ENCODE data around the gene PADI4.

PADI4 gene

GRCh38 chr1:17286646-17287045, 21.4 kb upstream of the PADI4 start:
- no peak for DNase-seq (ENCODE audit: low read depth in 2 of 2)

DNA sequence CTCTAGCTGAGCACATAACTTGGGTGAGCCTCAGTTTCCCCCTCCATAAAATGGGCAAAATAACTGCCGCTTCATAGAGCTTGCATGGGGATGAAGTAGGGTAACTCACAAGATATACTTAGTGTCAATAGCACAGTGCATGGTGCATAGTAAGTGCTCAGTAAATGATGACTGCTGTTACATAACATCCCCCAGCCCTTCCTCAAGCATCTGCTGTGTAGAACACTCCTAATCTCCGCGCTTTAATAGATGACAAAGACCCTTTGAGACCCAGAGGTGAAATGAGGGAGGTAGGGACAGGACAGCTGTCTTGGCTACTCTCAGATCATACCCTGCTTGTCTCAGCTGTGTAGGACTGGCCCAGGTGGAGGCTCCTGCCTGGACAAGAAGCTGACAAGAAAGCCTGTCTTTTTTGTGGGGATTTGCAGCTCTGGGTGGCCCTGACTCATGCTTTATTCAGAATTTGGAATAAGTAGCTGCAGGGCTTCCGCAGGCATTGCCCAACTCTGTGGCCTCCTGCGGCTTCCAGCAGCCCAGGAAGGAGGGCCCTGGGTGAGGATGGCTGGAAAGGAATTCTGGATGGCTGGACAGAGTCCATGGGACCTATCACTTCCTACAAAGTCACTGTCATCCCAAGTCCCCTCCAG, 20.7 kb upstream of the PADI4 start:
- DNase-seq (ENCODE audit: low read depth in 2 of 2) = no peak

- no peak for DNase-seq (ENCODE audit: low read depth in 2 of 2)
Observed at GRCh38 chr1:17289721-17290120, 18.3 kb upstream of the PADI4 start.

GRCh38 chr1:17290553-17290952, 17.4 kb upstream of the PADI4 start:
- no peak for DNase-seq (ENCODE audit: low read depth in 2 of 2)

- no peak for DNase-seq (ENCODE audit: low read depth in 2 of 2)
Observed at GRCh38 chr1:17292299-17293160, 15.5 kb upstream of the PADI4 start.

- DNase-seq (ENCODE audit: low read depth in 2 of 2) = no peak
Observed at GRCh38 chr1:17293681-17294425, 14.1 kb upstream of the PADI4 start.

- no peak for DNase-seq (ENCODE audit: low read depth in 2 of 2)
Observed at GRCh38 chr1:17295292-17295691, 12.7 kb upstream of the PADI4 start.

DNA sequence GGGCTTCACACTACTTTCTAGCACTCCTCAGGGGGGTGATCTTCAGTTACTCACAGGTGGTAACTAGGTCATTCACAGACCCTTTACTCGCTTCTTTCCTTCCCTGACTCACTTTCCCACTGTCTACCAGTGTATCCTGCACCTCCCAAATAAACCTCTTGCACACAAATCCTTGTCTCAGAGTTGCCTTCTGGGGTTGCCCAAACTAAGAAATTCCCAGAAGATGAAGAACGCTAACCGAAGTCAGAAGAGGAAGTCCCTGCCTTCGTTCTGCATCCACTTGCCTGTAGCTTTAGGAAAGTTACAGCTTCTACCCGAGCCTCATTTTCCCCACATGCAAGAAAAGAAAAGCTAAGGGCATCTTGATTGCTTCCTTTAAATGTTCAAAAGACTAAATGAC, 11.9 kb upstream of the PADI4 start:
- no peak for DNase-seq (ENCODE audit: low read depth in 2 of 2)

DNA sequence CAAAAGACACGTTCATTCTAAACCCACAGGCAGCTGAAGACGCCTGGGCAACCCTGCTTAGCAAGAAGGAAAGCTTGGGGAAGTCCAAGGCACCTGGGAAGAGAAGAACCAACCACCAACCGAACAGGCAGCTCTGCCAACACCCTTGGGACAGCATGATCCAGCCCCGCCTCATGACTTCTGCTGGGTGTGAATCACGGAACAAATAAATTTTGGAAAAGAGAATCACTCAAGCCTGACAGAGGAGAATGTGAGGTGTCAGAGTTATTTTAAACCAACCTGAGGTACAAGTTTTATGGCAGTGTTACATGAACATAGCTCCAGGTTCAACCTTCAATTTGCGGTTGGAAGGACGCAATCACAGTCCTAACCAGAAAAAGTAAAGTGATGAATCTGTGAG, 10.0 kb upstream of the PADI4 start:
- DNase-seq (ENCODE audit: low read depth in 2 of 2) = no peak

- no peak for DNase-seq (ENCODE audit: low read depth in 2 of 2)
Observed at GRCh38 chr1:17301767-17302166, 6.2 kb upstream of the PADI4 start.

DNA sequence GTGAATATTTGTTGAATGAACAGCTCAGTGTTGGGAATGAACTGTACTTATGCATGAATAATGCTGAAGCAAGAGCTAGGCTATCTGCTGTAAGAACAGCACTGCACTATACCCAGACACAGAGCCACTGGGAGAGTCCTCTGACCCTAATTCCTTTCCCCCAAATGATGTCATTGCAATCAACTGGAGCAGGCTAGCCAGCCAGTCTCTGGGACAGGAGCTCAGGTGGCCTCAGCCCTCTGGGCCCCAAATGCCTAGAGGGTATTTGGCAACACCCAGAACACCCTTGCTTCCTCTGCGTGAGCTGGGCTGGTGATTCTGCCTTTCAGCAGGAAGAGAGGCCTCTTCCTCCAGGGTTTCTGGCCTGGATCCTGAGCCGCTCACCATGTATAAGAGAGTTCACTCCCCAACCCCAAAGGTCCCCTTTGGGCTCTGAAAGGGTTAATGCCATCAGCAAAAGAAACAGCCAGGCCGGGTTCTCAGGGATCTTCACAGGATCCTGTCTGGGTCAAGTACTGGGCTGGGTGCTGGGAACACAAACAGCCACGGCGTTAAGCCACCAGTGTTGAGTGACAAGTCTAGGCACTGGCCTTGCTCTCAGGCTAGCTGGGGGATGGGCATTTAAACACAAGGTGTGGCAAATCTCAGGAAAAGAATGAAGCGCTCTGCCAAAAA, 3.7 kb upstream of the PADI4 start:
- DNase-seq (ENCODE audit: low read depth in 2 of 2) = no peak

DNA sequence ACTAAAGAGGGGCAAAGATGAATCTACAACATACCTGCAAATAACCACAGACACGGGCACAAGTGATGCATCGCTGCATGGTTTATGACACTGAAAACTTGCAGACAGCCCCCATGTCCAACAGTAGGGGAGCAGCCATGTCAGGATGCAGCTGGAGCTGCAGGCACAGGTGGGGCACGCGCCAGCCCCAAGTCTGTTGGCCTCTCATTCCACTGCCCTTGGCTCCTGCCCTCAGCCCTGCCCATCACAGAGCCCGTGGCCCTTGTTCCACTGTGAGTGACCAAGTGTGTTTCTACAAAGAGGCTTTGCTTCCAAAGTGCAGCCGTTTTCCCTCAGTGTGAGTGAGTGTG, 3.2 kb upstream of the PADI4 start:
- DNase-seq (ENCODE audit: low read depth in 2 of 2) = no peak

DNA sequence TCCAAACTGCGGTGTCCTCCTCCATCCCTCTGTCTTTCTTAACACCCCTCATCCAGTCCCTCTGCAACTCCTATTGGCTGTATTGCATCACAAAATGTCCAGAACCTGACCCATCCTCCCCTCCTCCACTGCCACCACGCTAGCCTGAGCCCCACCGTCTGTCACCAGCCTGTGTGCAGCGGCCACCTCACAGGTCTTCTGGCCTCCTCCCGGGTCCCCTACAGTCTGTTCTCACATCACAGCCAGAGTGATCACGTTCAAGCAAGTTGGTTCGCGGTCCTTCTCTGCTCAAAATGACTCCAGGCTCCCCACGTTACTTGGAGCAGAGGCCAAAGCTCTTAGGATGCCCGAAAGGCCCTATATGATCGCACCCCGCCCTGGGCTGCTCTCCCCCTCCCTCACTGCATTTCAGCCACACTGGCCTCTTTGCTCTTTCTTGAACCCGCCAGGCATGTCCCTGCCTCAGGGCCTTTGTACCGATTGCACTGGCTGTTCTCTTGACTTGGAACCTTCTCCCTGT, 2.4 kb upstream of the PADI4 start:
- DNase-seq (ENCODE audit: low read depth in 2 of 2) = no peak

- DNase-seq (ENCODE audit: low read depth in 2 of 2) = no peak
Observed at GRCh38 chr1:17306407-17306806, 1.6 kb upstream of the PADI4 start.

DNA sequence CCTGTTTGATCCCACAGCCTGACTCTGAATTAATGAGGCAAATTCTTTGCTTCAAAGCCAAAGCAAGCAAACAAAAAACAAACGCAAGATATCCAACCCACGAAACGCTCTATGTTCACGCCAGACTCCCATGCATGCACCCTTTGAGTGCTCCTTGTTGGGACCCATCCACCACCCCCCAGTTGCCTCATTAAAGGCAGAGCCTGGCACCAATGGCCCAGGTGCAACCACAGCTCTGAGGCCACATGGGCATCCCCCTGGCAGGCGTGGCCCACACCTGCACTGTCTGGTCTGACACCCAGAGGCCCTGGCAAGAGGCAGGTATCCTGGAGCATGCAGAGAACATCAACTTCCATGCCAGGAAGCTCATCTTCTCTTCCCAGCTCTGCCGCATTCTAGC, 1.1 kb upstream of the PADI4 start:
- DNase-seq (ENCODE audit: low read depth in 2 of 2) = no peak

DNA sequence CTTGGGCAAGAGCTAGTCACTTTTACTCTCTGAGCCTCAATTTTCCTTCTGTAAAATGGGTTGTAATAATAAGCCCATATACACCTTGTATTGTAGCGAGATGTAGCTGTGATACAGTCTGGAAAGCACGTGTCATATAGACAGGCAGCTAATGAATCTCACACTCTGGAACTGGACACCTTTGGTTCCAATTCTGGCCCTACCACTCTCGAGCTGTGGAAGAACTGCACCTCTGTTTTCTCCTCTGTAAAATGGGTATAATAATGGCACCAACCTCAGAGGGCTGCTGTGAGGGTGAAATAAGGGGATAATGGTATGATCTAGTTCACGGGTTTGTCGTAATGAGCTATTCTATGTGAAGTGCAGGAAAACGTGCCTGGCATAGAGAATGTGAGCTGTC, 668 bp upstream of the PADI4 start:
- no peak for DNase-seq (ENCODE audit: low read depth in 2 of 2)

DNA sequence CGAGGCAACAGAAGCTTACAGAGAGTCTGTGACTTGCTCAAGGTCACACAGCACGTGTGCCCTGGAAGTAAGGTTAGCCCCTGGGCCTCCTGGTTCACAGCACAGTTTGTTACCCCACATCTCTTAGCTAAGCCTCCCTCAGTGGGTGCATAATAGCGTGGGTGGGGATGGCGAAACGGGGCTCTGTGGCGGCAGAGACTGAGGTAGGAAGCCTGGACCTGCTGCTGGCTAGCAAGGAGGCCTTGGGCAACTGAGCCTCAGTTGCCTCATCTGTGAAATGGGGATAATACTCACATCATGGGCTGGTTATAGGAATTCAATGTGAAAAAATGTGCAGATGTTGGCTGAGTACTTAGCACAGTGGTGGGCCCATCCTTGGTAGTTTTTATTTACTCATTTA, 596 bp downstream of the PADI4 start:
- no peak for DNase-seq (ENCODE audit: low read depth in 2 of 2)

DNA sequence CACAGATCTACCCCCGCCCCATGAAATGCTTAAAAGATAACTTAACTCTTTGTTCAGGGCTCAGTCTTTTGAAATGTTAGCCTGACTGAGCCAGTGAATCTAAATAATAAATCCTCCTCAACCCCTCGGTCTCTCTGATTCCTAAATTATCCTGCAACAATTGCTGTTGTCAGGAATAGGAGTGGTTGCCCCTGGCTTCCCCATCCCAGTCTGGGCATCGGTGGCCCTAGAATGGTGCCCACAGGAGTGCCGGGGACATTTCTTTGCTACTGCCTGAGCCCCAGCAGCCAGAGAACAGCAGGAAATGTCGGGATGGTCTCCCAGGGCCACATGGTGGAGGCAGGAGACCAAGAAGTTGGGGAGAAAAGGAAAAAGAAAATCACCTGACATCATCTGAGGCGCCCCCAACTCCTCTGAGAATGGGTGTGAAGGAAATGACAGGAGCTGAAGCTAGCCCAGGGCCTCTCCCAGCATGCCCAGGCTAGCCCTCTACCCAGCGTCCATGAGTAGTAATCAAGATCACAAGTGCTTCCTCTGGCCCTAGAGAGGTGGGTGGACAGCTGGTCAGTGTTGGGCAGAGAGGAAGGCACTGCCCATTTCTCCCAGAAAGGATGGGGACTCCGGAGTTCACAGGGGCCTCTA, 1.6 kb downstream of the PADI4 start:
- DNase-seq (ENCODE audit: low read depth in 2 of 2) = no peak

- DNase-seq (ENCODE audit: low read depth in 2 of 2) = no peak
Observed at GRCh38 chr1:17310068-17310640, 2.2 kb downstream of the PADI4 start.

DNA sequence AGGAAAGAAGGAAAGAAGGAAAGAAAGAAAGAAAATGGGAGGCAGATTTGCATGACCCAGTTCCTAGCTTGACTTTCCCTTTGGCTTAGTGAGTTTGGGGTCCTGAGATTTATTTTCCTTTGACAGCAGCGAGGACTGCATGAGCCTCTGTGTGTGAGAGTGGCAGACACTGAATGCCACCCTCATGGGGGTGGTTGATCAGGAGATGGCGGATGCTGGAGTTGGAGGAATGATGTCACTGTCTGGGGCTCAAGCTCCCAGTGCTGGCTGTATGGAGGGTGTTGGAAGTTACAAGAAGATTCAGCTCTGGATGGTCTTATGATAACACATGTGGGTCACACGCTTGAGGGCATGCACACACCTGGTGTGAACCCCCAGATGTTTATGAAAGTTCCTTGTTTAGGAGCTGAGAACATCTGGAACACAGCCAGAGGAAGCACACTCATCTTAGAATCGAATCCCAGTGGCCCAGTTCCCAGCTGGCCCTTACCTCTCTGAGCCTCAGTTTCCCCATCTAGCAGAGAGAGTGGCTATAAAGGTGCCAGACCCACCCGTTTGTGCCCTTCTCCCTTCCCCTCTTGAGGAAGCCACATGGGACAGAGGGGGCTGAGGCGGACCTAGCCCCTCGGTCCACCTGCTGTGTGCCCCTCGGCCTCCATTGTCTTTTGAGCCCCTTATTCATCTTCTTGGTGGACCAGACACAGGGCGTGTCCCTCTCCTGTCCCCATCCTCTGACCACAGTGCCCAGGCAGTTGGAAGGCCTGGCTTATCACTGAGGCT, 5.7 kb downstream of the PADI4 start:
- no peak for DNase-seq (ENCODE audit: low read depth in 2 of 2)
